Uterus (tissue), 2 donors: ENCODE data around the gene HOXC5.

Experiments used
- CTCF ChIP-seq, 4 experiments: fragments of 200-600 bp in 2 of 4; fragments of 450-650 bp in 2 of 4; sonication (generic) in 2 of 4; IDR thresholded peaks; one replicate each; pipeline ENCODE4 v1.5.1; 2016 to 2019; ENCODE audit warnings: antibody characterized with exemption in 4 of 4, mild to moderate bottlenecking in 2 of 4, moderate library complexity in 1 of 4
- POLR2A ChIP-seq, 2 donors: fragments of 450-650 bp; IDR thresholded peaks; one replicate each; pipeline ENCODE4 v1.6.1; 2016; ENCODE audit warnings: antibody characterized with exemption in 2 of 2, mild to moderate bottlenecking in 1 of 2, moderate library complexity in 1 of 2

GRCh38 chr12:54018468-54018984 lies 14.3 kb upstream of the HOXC5 start:
- TF ChIP-seq CTCF (IDR thresholded peaks at IDR 0.05) (no peak), POLR2A (IDR thresholded peaks at IDR 0.05) (no peak)
